ENCODE measurements around the gene CIAO2B. TPM values are rescaled to one million over a fixed set of nuclear protein-coding genes. Genes with fewer than 3 reads are reported as not detected.

Gene CIAO2B
- total RNA-seq, 1 donor from 2014 or later: 55.5 TPM

DNA sequence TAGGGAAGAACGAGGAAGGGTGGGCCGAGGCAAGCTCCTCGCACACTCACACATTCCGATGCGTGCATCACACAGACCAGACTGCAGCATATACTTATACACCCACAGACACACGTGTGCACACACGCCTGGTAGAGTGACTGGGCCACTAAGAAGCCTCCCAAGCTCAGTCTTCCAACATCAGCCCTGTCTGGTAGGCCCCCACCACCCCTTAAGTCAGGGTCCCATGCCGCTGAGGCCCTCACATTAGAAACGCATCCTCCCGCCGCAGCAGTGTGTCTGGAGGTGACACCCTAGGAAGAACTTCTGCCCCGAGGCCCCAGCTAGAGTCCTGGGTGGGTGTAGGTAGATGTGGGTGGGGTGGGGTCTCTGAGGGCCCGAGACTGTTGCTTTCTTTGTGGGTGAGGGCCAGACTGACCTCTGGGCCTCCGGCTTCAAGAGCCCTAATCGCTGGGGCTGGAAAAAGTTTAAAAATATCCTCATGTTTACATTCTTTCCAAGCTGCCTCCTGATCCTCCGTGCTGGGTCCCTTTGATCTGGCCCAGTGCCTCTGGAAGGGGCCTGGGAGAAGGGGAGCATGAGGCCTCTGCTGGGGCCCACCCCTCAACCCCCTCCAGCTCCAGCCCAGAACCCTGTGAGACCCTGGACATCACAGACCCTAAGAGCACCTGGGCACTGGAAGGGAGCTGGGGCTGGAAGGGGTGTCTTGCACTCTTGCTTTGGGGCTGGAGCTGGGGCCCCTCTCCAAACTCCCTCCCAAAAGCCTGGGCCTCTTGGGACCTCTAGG lies 29.2 kb downstream of the CIAO2B start:
- no peak overlapping the region for H3K4me2 ChIP-seq

GRCh38 chr16:66904428-66904845 lies 29.8 kb downstream of the CIAO2B start:
- Histone ChIP-seq H4K20me1 (ENCODE audit: low read depth) (no peaks in the 10 kb centered on the region), H3F3A (ENCODE audit: low read depth) (no peaks in the 10 kb centered on the region), H3K79me2 (ENCODE audit: low read depth) (no peaks in the 10 kb centered on the region), H3K9me3 (ENCODE audit: low read depth) (no peaks in the 10 kb centered on the region), H3K4me3 (no peak overlapping the region), H2AFZ (replicated peaks) (no peak overlapping the region), H3K27me3 (no peaks in the 10 kb centered on the region), H3K36me3 (no peaks in the 10 kb centered on the region), H3K9ac (no peak overlapping the region), H3K4me1 (no peaks in the 10 kb centered on the region), H3K27ac (no peak overlapping the region), H3K4me2 (no peak overlapping the region)
- no peaks in the 10 kb centered on the region for H3K9me3 Mint-ChIP-seq
- H3K27ac Mint-ChIP-seq: no peak overlapping the region
- DNase-seq (ENCODE audit: low spot score): no peak
- H3K27me3 Mint-ChIP-seq (ENCODE audit: insufficient read depth, low read depth): peaks cover 9% of the 10 kb centered on the region
- no peaks in the 10 kb centered on the region for H3K36me3 Mint-ChIP-seq
- peaks cover 34% of the 10 kb centered on the region for H3K4me1 Mint-ChIP-seq
- no peak overlapping the region for H3K4me3 Mint-ChIP-seq
- TF ChIP-seq CTCF (IDR thresholded peaks at IDR 0.05) (no peak), EZH2 (IDR thresholded peaks at IDR 0.05) (no peak), EZH2phosphoT487 (IDR thresholded peaks at IDR 0.05) (no peak)

More for the DNA sequence above, 29.2 kb downstream of the CIAO2B start:
- Mint-ChIP-seq H3K27me3 (ENCODE audit: insufficient read depth, low read depth) (peaks cover 13% of the 10 kb centered on the region), H3K36me3 (no peaks in the 10 kb centered on the region), H3K4me3 (no peak overlapping the region), H3K27ac (no peak overlapping the region), H3K9me3 (no peaks in the 10 kb centered on the region), H3K4me1 (peaks cover 28% of the 10 kb centered on the region)
- no peak overlapping the region for H3K27ac ChIP-seq
- H3K36me3 ChIP-seq: no peaks in the 10 kb centered on the region
- H3K9ac ChIP-seq: no peak overlapping the region
- H4K20me1 ChIP-seq (ENCODE audit: low read depth): no peaks in the 10 kb centered on the region
- H3K4me3 ChIP-seq: no peak overlapping the region
- no peak overlapping the region for H2AFZ ChIP-seq (replicated peaks)
- no peaks in the 10 kb centered on the region for H3K4me1 ChIP-seq
- H3K9me3 ChIP-seq (ENCODE audit: low read depth): no peaks in the 10 kb centered on the region
- no peaks in the 10 kb centered on the region for H3K79me2 ChIP-seq (ENCODE audit: low read depth)
- no peak for DNase-seq (ENCODE audit: low spot score)
- TF ChIP-seq EZH2 (IDR thresholded peaks at IDR 0.05) (no peak), EZH2phosphoT487 (IDR thresholded peaks at IDR 0.05) (no peak)
- no peaks in the 10 kb centered on the region for H3K27me3 ChIP-seq
- H3F3A ChIP-seq (ENCODE audit: low read depth): no peaks in the 10 kb centered on the region

DNA sequence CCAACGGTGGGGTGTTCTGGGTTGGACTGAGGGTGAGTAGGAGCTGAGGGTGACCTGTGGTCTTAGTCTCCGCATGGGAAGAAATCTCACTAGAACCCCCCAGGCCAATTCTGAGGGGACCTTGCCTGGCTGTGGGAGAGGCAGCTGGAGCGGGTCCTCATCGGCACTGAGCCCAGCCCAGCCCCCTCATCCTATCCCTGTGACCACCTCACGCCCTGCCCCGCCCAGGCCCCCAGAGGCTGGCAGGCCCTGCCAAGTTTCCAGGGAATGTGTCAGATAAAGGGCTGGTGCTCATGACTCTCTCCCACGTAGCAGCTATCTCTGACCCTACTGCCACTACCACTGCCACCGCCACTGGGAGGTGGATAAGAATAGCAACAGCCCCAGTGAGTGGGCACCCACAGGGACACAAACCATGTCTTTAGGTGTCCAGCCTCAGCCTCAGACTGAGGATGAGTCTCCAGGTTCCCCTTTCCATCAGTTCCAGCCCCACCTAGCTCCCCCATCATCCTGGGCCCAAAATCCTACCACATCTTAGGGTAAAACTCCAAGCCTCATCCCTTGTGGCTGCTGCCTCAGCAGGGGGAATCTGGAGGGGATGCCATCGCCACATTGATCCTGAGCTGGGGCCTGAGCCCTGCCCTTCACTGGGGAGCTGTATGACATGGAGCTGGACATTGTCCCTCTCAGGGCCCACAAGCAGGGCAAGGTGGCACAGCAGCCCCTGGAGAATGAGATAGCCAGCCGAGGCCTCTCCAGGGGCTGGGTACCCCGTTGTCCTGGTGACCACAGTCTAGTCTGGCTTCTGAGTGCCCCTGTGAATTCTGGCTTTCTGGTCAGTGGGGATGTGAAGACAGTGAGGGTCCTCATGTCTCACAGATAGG lies 30.4 kb downstream of the CIAO2B start:
- Mint-ChIP-seq H3K4me1 (peaks cover 37% of the 10 kb centered on the region), H3K4me3 (no peak overlapping the region), H3K27me3 (ENCODE audit: insufficient read depth, low read depth) (peaks cover 12% of the 10 kb centered on the region), H3K27ac (peak overlapping the region; percentile 83), H3K36me3 (no peaks in the 10 kb centered on the region), H3K9me3 (no peaks in the 10 kb centered on the region)
- DNase-seq (ENCODE audit: low spot score): no peak
- Histone ChIP-seq H3K36me3 (no peaks in the 10 kb centered on the region), H3K4me2 (no peak overlapping the region), H3K9me3 (ENCODE audit: low read depth) (no peaks in the 10 kb centered on the region), H3K79me2 (ENCODE audit: low read depth) (no peaks in the 10 kb centered on the region), H2AFZ (replicated peaks) (no peak overlapping the region), H4K20me1 (ENCODE audit: low read depth) (no peaks in the 10 kb centered on the region), H3F3A (ENCODE audit: low read depth) (no peaks in the 10 kb centered on the region), H3K27me3 (no peaks in the 10 kb centered on the region), H3K4me1 (no peaks in the 10 kb centered on the region), H3K9ac (no peak overlapping the region), H3K4me3 (no peak overlapping the region), H3K27ac (no peak overlapping the region)
- no peak for TF ChIP-seq EZH2 (IDR thresholded peaks at IDR 0.05)
- TF ChIP-seq EZH2phosphoT487 (IDR thresholded peaks at IDR 0.05): no peak
- TF ChIP-seq CTCF (IDR thresholded peaks at IDR 0.05): no peak
